Upper lobe of right lung (tissue), 1 donor: ENCODE data around the gene GIMAP1. TPM values are rescaled to one million over a fixed set of nuclear protein-coding genes. Genes with fewer than 3 reads are reported as not detected.
A peak's percentile ranks its signal among the peaks of the same experiment; 100 is the strongest.

Experiments
- ATAC-seq: fragments of 200-7000 bp; cut with Tn5 transposase; one replicate; pipeline ENCODE4 v1.9.1; 2020; ENCODE audit warnings: mild to moderate bottlenecking, moderate library complexity
- DNase-seq: peaks from one replicate; pipeline ENCODE4 v3.0.0-alpha.2; 2020
- H3K27ac ChIP-seq: fragments of 200-600 bp; one replicate; pipeline ENCODE4 v1.8.0; 2022
- H3K27me3 ChIP-seq: fragments of 200-600 bp; one replicate; pipeline ENCODE4 v1.8.0; 2022; ENCODE audit warnings: mild to moderate bottlenecking
- H3K36me3 ChIP-seq: fragments of 200-600 bp; one replicate; pipeline ENCODE4 v1.8.0; 2022
- H3K4me1 ChIP-seq: fragments of 200-600 bp; one replicate; pipeline ENCODE4 v1.8.0; 2022
- H3K4me3 ChIP-seq: fragments of 200-600 bp; one replicate; pipeline ENCODE4 v1.8.0; 2022; ENCODE audit warnings: mild to moderate bottlenecking
- H3K9me3 ChIP-seq: fragments of 200-600 bp; one replicate; pipeline ENCODE4 v1.8.0; 2022
- intact Hi-C: fragments of 100-400 bp; cut with DNase I; formaldehyde crosslinking; loops from one replicate; pipeline ENCODE4 v1.11.0; 2022
- total RNA-seq: library from RNA; stranded (reverse); fragmentation: NEBNext Ultra II Directional; extraction: Animal tissue kit (Norgen Biotek cat#: 25700); gene quantifications from one replicate; pipeline ENCODE4 v1.2.1, GENCODE V29; 2021
- TF ChIP-seq, protein P1 (sequence below): fragments of 200-600 bp; IDR thresholded peaks from one replicate; pipeline ENCODE4 v1.8.0; 2022; ENCODE audit warnings: antibody characterized with exemption
- donor health status: DM: no; HTN: yes; CAD: no; lungs with severe emphysema.

GIMAP1 gene
- total RNA-seq, 1 donor from 2014 or later: 13.0 TPM

DNA sequence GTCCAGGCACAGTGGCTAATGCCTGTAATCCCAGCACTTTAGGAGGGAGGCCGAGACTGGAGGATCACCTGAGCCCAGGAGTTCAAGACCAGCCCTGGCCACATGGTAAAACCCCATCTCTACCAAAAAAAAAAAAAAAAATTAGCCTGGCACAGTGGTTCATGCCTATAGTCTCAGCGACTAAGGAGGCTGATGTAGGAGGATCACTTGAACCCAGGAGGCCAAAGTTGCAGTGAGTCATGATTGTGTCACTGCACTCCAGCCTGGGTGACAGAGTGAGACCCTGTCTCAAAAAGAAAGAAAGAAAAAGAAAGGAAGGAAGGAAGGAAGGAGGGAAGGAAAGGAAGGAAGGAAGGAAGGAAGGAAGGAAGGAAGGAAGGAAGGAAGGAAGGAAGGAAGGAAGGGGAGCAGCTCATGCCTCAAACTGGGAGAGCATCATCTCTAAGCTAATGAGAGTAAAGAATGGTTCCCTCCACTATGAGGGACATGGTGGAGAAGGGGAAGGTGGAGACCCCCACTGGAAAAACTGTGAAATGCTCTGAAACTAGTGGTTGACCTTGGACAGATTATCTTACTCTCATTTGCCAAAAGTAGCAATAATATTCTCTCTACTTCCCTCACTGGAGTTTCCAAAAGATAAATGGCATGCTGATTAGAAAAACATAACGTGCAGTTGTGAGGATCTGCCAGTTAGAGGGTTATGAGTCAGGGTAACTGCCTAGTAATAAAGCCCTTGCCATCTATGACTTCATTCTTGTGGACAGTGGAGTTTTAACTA is 37.6 kb downstream of the GIMAP1 start:
- DNase-seq: no peak
- Histone ChIP-seq H3K9me3 (no peaks in the 10 kb centered on the region), H3K27ac (no peak overlapping the region), H3K4me3 (no peak overlapping the region), H3K36me3 (no peaks in the 10 kb centered on the region), H3K4me1 (peaks cover 11% of the 10 kb centered on the region), H3K27me3 (no peaks in the 10 kb centered on the region)
- ATAC-seq: peak; percentile 52
- intact Hi-C loops: loop anchor here (10.0 kb wide), 1 partner anchor 309 kb away; no protein-coding TSS in a partner anchor
- TF ChIP-seq, protein P1, sequence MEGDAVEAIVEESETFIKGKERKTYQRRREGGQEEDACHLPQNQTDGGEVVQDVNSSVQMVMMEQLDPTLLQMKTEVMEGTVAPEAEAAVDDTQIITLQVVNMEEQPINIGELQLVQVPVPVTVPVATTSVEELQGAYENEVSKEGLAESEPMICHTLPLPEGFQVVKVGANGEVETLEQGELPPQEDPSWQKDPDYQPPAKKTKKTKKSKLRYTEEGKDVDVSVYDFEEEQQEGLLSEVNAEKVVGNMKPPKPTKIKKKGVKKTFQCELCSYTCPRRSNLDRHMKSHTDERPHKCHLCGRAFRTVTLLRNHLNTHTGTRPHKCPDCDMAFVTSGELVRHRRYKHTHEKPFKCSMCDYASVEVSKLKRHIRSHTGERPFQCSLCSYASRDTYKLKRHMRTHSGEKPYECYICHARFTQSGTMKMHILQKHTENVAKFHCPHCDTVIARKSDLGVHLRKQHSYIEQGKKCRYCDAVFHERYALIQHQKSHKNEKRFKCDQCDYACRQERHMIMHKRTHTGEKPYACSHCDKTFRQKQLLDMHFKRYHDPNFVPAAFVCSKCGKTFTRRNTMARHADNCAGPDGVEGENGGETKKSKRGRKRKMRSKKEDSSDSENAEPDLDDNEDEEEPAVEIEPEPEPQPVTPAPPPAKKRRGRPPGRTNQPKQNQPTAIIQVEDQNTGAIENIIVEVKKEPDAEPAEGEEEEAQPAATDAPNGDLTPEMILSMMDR: peak; percentile 30

DNA sequence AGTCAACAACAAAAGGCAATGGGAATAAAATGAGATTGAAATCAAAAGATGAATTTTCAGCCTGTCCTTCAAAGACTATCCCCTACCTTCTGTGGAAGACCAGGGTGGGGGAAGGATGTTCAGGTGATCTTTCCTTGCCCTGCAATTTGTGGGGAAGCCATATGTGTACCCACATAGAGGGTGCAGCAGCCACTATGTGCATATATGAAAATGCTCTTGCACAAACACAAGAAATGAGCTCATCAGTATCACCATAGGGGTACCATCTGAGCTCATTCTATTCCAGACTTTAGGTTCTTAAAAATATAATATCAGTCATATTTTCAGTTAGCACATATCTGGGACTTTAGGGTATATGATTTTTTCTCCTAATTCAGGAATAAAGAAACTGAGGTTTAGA is 38.5 kb downstream of the GIMAP1 start:
- Histone ChIP-seq H3K36me3 (no peaks in the 10 kb centered on the region), H3K27ac (peak overlapping the region; percentile 3), H3K9me3 (no peaks in the 10 kb centered on the region), H3K4me1 (peaks cover 11% of the 10 kb centered on the region), H3K27me3 (no peaks in the 10 kb centered on the region), H3K4me3 (no peak overlapping the region)
- DNase-seq (no peak), ATAC-seq (no peak)
- TF ChIP-seq, protein P1: no peak
- intact Hi-C loops: loop anchor here (10.0 kb wide), 1 partner anchor 310 kb away; no protein-coding TSS in a partner anchor

DNA sequence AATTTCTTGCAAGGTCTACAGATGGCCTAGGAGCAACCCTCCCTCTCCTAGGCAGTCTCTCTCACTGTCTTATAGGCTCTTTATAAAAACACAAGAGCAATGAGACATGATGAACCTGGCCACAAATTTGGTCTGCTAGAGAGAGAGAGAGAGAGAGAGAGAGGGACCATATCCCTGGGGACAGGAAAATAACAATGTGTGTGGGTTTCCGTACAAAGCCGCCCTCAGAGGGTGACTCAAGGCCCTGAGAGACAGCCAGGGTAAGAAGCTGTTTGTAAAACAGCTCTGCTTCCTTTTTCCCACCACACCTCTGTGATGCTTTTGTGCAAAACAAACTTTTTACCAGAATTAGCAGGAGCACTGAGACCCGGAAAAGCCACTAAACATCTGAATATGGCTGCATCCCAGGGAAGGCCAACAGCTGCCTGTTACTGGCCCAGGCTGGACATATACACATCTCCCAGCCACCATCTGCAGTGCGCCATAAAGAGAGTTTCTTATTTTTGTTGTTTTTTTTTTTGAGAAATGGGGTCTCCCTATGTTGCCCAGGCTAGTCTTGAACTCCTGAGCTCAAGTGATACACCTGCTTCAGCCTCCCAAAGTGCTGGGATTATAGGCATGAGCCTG is 39.2 kb downstream of the GIMAP1 start:
- intact Hi-C loops: loop anchor here (10.0 kb wide), 1 partner anchor 311 kb away; no protein-coding TSS in a partner anchor
- Histone ChIP-seq H3K27me3 (no peaks in the 10 kb centered on the region), H3K27ac (peak overlapping the region; percentile 62), H3K4me1 (peaks cover 11% of the 10 kb centered on the region), H3K9me3 (no peaks in the 10 kb centered on the region), H3K4me3 (no peak overlapping the region), H3K36me3 (no peaks in the 10 kb centered on the region)
- peak; percentile 73 for ATAC-seq
- TF ChIP-seq, protein P1: no peak
- DNase-seq: no peak

DNA sequence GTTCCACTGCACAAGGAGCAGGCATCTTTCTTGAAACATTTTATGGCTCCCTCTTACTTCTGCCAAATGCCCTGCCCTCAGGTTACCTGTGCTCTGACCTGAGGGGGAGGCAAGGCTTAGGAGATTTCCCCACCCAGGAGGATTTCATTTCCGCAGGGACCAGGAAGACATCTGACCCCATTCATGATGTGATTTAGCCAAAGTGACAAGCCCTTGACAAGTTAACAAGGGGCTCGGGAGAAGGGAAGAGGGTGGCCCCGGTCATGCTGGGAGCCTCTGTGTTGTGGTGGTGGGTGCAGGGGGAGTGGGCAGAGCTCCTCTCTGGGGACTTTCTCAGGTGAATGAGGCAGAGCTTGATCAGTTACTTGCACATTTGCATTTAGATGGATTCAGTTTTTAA is 39.8 kb downstream of the GIMAP1 start:
- no peaks in the 10 kb centered on the region for H3K9me3 ChIP-seq
- no peak overlapping the region for H3K4me3 ChIP-seq
- H3K4me1 ChIP-seq: peaks cover 11% of the 10 kb centered on the region
- ATAC-seq (no peak), DNase-seq (no peak)
- peak overlapping the region; percentile 62 for H3K27ac ChIP-seq
- intact Hi-C loops: loop anchor here (10.0 kb wide), 1 partner anchor 311 kb away; no protein-coding TSS in a partner anchor
- H3K36me3 ChIP-seq: no peaks in the 10 kb centered on the region
- H3K27me3 ChIP-seq: no peaks in the 10 kb centered on the region
- TF ChIP-seq, protein P1: no peak

DNA sequence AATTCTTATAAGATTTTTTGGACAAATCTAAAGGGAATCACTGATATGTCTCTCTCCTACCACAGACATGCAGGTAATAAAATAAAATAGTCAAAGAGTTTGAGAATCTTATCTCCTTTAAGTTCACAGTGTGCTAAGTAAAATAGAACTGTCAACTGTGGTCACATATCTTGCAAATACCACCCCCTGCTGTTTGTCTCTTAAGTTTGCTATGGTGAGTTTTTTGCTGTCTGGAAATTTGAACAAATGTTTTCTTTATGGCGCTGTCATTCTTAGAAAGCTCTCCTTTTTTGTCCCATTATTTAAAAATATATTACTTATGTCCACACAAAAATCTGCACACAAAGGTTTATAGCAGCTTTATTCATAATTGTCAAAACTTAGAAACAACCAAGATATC is 40.4 kb downstream of the GIMAP1 start:
- intact Hi-C loops: loop anchor here (10.0 kb wide), 1 partner anchor 312 kb away; no protein-coding TSS in a partner anchor
- H3K9me3 ChIP-seq: no peaks in the 10 kb centered on the region
- H3K36me3 ChIP-seq: no peaks in the 10 kb centered on the region
- peaks cover 11% of the 10 kb centered on the region for H3K4me1 ChIP-seq
- peak overlapping the region; percentile 62 for H3K27ac ChIP-seq
- ATAC-seq (peak; percentile 53), DNase-seq (no peak)
- H3K4me3 ChIP-seq: no peak overlapping the region
- no peaks in the 10 kb centered on the region for H3K27me3 ChIP-seq
- TF ChIP-seq, protein P1: peak; percentile 56
